MG63 (cell line): ENCODE measurements around the gene CBFA2T2. TPM values are rescaled to one million over a fixed set of nuclear protein-coding genes. Genes with fewer than 3 reads are reported as not detected.
"Not testable (repeated sequence)": the region's sequence is repeated elsewhere in the genome, so short reads cannot be mapped to it uniquely, and the experiment has no call there.

Source experiments
- DNase-seq: peaks from one replicate; pipeline ENCODE4 v3.0.0-alpha.2; 2020
- H3K27me3 ChIP-seq: fragments of 250-450 bp; sonication (Bioruptor Pico); 2 replicates; pipeline ENCODE4 v1.5.1; 2020; ENCODE audit warnings: mild to moderate bottlenecking, moderate library complexity
- H3K36me3 ChIP-seq: fragments of 250-450 bp; sonication (Bioruptor Pico); 2 replicates; pipeline ENCODE4 v1.5.1; 2020; ENCODE audit warnings: mild to moderate bottlenecking, moderate library complexity
- H3K4me3 ChIP-seq: fragments of 250-450 bp; sonication (Bioruptor Pico); 2 replicates; pipeline ENCODE4 v1.5.1; 2020; ENCODE audit warnings: mild to moderate bottlenecking, moderate library complexity
- H3K9me3 ChIP-seq: fragments of 250-450 bp; sonication (Bioruptor Pico); 2 replicates; pipeline ENCODE4 v1.5.1; 2020; ENCODE audit warnings: mild to moderate bottlenecking, moderate library complexity
- total RNA-seq: library from RNA; depleted of rRNA; stranded (reverse); fragments of >200 nt; shearing (Covaris generic); gene quantifications from 2 replicates; pipeline ENCODE4 v1.2.3, GENCODE V29; 2014; ENCODE audit warnings: low replicate concordance

Gene CBFA2T2
- total RNA-seq, 1 experiment from 2014 or later, result 7.2 TPM

- no peak overlapping the region for H3K4me3 ChIP-seq
- peaks cover 11% of the 10 kb centered on the region; the same call in 1 of the 2 replicates for H3K36me3 ChIP-seq
- no peaks in the 10 kb centered on the region for H3K9me3 ChIP-seq
- H3K27me3 ChIP-seq, result no peaks in the 10 kb centered on the region
- no peak for DNase-seq
Measured at GRCh38 chr20:33611106-33611505, 121.2 kb downstream of the CBFA2T2 start.

DNA sequence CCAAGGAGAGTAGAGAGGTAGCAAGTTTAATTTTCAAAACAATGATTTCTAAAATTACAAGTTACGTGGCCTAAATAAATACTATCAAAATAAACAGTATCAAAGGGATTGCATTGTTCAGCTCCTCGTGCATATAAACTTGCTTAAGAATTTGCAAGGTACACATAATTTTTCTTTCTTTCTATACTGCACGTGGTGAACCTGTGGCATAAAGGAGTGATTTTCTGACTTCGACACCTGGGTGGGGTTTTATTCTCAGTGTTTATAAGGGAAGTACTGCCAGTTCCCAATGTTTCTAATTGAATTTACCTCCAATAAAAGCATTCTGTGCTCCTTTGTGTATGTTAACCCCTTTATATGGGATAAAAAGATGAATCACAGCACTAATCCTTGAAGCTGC lies 122.1 kb downstream of the CBFA2T2 start:
- Histone ChIP-seq H3K9me3 (no peaks in the 10 kb centered on the region), H3K36me3 (peaks cover 11% of the 10 kb centered on the region; the same call in 1 of the 2 replicates), H3K4me3 (no peak overlapping the region), H3K27me3 (no peaks in the 10 kb centered on the region)
- no peak for DNase-seq

GRCh38 chr20:33621717-33622400 lies 132.0 kb downstream of the CBFA2T2 start:
- Histone ChIP-seq H3K36me3 (peaks cover 9% of the 10 kb centered on the region; the same call in 1 of the 2 replicates), H3K4me3 (no peak overlapping the region), H3K9me3 (no peaks in the 10 kb centered on the region), H3K27me3 (no peaks in the 10 kb centered on the region)
- no peak for DNase-seq

DNA sequence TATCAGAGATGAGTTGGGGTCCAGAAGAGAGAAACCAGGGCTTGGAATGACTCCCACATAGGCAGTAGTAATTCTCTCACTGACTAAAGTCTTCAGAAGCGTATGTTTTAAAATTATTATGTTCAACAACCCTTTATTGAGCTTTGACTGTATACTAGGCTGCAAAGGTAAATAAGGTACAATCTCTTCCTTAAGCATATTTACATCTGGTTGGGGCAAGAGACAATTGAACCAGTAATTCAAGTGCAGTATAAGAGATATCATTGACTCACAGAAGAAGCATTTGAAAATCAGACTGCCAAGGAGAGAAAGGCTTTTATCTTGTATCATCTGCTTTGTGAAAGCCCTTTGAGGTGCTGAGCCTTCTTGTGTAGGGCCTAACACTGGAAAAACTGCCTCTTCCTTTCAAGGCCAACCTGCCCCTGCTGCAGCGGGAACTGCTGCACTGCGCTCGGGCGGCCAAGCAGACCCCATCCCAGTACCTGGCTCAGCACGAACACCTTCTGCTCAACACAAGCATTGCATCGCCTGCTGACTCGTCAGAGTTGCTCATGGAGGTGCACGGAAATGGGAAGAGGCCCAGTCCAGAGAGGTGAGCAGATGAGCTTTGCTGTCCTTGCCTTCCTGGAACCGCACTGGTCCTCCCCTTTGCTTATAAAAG lies 132.9 kb downstream of the CBFA2T2 start:
- no peaks in the 10 kb centered on the region for H3K27me3 ChIP-seq
- peaks cover 14% of the 10 kb centered on the region; the same call in 1 of the 2 replicates for H3K36me3 ChIP-seq
- DNase-seq, result no peak
- no peak overlapping the region for H3K4me3 ChIP-seq
- H3K9me3 ChIP-seq, result no peaks in the 10 kb centered on the region

GRCh38 chr20:33624399-33624798 lies 134.5 kb downstream of the CBFA2T2 start:
- Histone ChIP-seq H3K4me3 (no peak overlapping the region), H3K27me3 (no peaks in the 10 kb centered on the region), H3K36me3 (peaks cover 22% of the 10 kb centered on the region), H3K9me3 (no peaks in the 10 kb centered on the region)
- no peak for DNase-seq

DNA sequence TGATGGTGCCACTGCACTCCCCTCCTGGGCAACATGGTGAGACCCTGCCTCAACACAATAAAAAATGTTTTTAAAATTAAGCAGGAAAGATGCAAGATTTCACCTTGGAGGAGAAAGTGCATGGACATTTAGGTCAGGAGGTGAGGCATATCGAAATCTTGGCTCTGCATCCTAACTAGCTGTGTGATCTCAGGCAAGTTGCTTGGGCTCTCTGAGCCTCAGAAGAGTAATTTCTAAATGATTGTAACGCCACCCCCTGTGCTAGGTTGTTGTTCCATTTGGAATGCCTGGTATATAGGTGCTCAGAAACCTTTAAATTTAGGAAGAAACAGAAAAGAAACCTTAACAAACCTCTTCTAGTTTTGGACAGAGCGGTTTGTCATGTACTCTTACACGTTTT lies 136.3 kb downstream of the CBFA2T2 start:
- H3K4me3 ChIP-seq, result no peak overlapping the region
- H3K36me3 ChIP-seq, result peaks cover 22% of the 10 kb centered on the region
- H3K27me3 ChIP-seq, result no peaks in the 10 kb centered on the region
- DNase-seq, result no peak
- H3K9me3 ChIP-seq, result no peaks in the 10 kb centered on the region

GRCh38 chr20:33627577-33628216 lies 137.8 kb downstream of the CBFA2T2 start:
- no peaks in the 10 kb centered on the region for H3K9me3 ChIP-seq
- no peak for DNase-seq
- peaks cover 20% of the 10 kb centered on the region for H3K36me3 ChIP-seq
- no peaks in the 10 kb centered on the region for H3K27me3 ChIP-seq
- no peak overlapping the region for H3K4me3 ChIP-seq

DNA sequence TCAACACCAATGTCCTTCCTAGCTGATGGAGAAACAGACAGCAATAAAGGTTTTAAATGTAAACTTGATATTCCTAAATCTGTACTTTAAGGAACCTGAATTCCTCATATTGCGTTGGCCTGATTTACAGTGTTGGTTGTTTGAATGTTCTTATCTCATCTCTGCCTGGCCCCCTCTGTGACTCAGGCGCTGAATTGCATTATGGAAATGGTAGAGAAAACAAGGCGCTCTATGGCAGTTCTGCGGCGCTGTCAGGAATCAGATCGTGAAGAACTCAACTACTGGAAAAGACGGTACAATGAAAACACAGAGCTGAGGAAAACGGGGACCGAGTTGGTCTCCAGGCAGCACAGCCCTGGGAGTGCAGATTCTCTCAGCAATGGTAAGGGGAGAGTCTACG lies 139.6 kb downstream of the CBFA2T2 start:
- Histone ChIP-seq H3K9me3 (no peaks in the 10 kb centered on the region), H3K4me3 (no peak overlapping the region), H3K36me3 (peaks cover 17% of the 10 kb centered on the region), H3K27me3 (no peaks in the 10 kb centered on the region)
- DNase-seq, result no peak

- H3K36me3 ChIP-seq, result peaks cover 14% of the 10 kb centered on the region
- no peak overlapping the region for H3K4me3 ChIP-seq
- no peaks in the 10 kb centered on the region for H3K27me3 ChIP-seq
- no peaks in the 10 kb centered on the region for H3K9me3 ChIP-seq
- DNase-seq, result no peak
Measured at GRCh38 chr20:33629979-33630378, 140.1 kb downstream of the CBFA2T2 start.

- Histone ChIP-seq H3K27me3 (no peaks in the 10 kb centered on the region), H3K4me3 (no peak overlapping the region), H3K9me3 (no peaks in the 10 kb centered on the region), H3K36me3 (peaks cover 13% of the 10 kb centered on the region)
- no peak for DNase-seq
Measured at GRCh38 chr20:33630507-33630906, 140.6 kb downstream of the CBFA2T2 start.

DNA sequence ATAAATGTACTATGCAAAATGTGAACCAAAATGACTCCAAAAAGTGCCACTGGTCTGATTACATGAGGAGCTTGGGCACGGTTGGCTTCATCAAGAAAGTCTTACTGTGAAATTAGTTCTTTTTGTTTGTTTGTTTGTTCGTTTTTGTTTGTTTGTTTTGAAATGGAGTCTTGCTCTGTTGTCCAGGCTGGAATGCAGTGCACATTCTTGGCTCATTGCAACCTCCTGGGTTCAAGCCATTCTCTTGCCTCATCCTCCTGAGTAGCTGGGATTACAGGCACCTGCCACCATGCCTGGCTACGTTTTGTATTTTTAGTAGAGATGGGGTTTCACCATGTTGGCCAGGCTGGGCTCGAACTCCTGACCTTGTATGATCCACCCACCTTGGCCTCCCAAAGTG lies 142.0 kb downstream of the CBFA2T2 start:
- H3K27me3 ChIP-seq, DNase-seq, H3K4me3 ChIP-seq, H3K9me3 ChIP-seq: not testable (repeated sequence)
- H3K36me3 ChIP-seq, result peaks cover 16% of the 10 kb centered on the region

DNA sequence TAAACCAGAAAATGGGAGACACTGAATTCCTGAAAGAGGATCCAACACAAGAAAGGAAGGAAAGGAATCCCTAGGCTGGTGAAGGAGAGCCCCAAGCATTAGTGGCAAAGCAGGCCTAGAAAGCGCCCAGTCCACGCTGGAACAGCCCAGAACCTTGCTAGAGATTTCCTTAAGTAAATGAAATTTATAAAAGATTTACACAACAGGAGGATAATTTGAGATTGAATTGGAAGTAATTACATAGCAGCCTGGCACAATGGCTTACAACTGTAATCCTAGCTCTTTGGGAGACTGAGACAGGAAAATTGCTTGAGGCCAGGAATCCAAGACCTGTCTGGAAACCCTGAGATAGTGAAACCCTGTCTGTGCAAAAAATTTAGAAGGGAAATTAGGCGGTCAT lies 145.4 kb downstream of the CBFA2T2 start:
- Histone ChIP-seq H3K27me3 (no peaks in the 10 kb centered on the region), H3K9me3 (no peaks in the 10 kb centered on the region), H3K36me3 (peaks cover 13% of the 10 kb centered on the region), H3K4me3 (no peak overlapping the region)
- no peak for DNase-seq

DNA sequence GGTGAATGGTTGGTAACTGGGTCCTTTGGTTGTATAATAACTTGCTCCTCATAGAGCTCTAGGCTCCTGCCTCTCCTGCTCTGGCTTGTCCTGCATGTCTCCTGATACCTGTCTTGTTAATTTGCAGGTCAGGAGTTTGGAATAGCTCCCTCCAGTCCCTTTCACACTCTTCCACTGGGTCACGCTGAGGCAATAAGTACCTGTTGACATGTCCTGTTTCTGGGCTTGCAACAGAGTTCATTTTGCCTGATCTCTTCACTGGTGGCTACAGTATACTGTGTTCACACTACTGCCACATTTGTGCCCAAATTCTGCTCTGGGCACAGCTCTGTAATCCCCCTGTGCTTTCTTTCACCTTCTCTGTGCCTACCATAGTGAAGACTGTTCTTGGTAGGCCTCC lies 146.9 kb downstream of the CBFA2T2 start:
- Histone ChIP-seq H3K27me3 (no peaks in the 10 kb centered on the region), H3K4me3 (no peak overlapping the region), H3K9me3 (no peaks in the 10 kb centered on the region), H3K36me3 (peaks cover 13% of the 10 kb centered on the region)
- DNase-seq, result no peak

DNA sequence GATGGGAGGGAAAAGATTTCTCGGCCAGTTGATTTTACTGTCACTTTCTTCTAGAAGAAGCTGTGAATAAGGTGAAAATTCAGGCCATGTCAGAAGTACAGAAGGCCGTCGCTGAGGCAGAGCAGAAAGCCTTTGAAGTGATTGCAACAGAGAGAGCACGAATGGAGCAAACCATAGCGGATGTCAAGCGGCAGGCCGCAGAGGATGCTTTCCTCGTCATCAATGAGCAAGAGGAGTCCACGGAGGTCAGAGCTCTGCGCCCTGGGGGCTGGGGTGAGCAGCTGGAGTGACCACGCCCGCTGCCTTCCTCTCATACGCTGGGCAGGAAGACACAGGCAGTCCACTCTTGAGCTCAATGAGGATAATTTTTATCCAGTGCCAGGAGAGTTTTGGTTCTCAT lies 150.4 kb downstream of the CBFA2T2 start:
- no peaks in the 10 kb centered on the region for H3K9me3 ChIP-seq
- H3K4me3 ChIP-seq, result no peak overlapping the region
- DNase-seq, result no peak
- peaks cover 20% of the 10 kb centered on the region for H3K36me3 ChIP-seq
- H3K27me3 ChIP-seq, result no peaks in the 10 kb centered on the region

GRCh38 chr20:33644313-33645071 lies 154.6 kb downstream of the CBFA2T2 start:
- Histone ChIP-seq H3K9me3 (no peaks in the 10 kb centered on the region), H3K27me3 (no peaks in the 10 kb centered on the region), H3K4me3 (no peak overlapping the region), H3K36me3 (peaks cover 15% of the 10 kb centered on the region)
- no peak for DNase-seq

DNA sequence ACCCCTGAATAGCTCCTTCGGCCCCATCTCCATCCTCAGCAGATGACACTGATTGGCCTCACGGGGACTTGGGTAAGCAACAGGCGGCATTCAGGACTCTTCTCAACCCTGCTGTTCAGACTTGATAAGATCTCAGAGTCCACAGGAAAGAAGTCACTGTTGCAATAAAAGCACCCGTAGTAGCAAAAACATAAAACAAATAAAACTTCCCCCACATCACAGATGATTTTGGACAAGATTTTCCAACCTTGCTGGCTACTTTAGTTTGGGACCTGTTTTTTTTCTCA lies 155.1 kb downstream of the CBFA2T2 start:
- Histone ChIP-seq H3K4me3 (no peak overlapping the region), H3K27me3 (no peaks in the 10 kb centered on the region), H3K9me3 (no peaks in the 10 kb centered on the region), H3K36me3 (peaks cover 15% of the 10 kb centered on the region)
- DNase-seq, result no peak

DNA sequence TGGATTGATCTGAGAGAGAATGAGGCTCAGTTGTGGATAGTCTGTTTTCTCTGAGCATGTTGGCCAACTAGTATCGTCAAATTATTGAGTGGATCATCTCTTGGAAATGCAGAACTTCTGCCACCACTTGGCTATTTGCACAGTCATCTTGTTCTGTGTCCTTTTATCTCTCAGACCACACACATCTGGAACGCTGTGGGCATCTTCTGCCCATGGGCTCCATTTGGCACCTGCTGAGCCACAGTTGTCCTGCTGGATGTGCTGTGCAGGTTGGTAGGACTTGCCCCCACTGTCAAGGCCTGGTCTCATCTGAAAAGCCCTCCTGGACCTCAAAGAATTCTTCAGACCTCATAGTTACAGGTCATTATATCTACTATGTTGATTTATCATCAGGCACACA lies 155.5 kb downstream of the CBFA2T2 start:
- Histone ChIP-seq H3K9me3 (no peaks in the 10 kb centered on the region), H3K27me3 (no peaks in the 10 kb centered on the region), H3K4me3 (no peak overlapping the region), H3K36me3 (peaks cover 15% of the 10 kb centered on the region)
- DNase-seq, result no peak
